H1 (cell line): ENCODE results near the gene ZC3H12C. TPM values are rescaled to one million over a fixed set of nuclear protein-coding genes. Genes with fewer than 3 reads are reported as not detected.

Experiments
- CTCF ChIA-PET: fragments of 300-600 bp; sonication (Branson Sonifier 250); formaldehyde crosslinking; loops from one replicate; lab custom pipeline; 2021; ENCODE audit not compliant: partially characterized antibody; lab: Charles Lee
- POLR2A ChIA-PET: fragments of 300-600 bp; sonication (Branson Sonifier 250); formaldehyde crosslinking; loops from one replicate; lab custom pipeline; 2021; ENCODE audit warnings: inconsistent platforms; ENCODE audit not compliant: partially characterized antibody; lab: Charles Lee
- DNase-seq, 2 experiments: peaks; one replicate each; pipeline versions ENCODE4 v3.0.0 to v3.0.0-alpha.2; 2010 to 2022; ENCODE audit warnings: low spot score in 2 of 2, low read depth in 1 of 2, mixed read lengths in 1 of 2
- FAIRE-seq: peaks from 2 replicates; lab custom pipeline; 2011; peaks lifted over from hg19 to GRCh38; lab: Jason Lieb, UNC
- H2AFZ ChIP-seq: 2 replicates; pipeline ENCODE4 v1.8.1; 2012; ENCODE audit warnings: low read length, inconsistent platforms
- H2AK5ac ChIP-seq: 2 replicates; pipeline ENCODE4 v1.6.1; 2013; ENCODE audit warnings: low read depth, low read length
- H2BK120ac ChIP-seq: replicated peaks from 2 replicates; pipeline ENCODE3; 2013; ENCODE audit warnings: low read depth, low read length, inconsistent platforms
- H2BK12ac ChIP-seq: 2 replicates; pipeline ENCODE4 v1.6.1; 2013; ENCODE audit warnings: low read depth, low read length
- H2BK15ac ChIP-seq: 2 replicates; pipeline ENCODE4 v1.6.1; 2013; ENCODE audit warnings: low read length
- H2BK20ac ChIP-seq: 2 replicates; pipeline ENCODE4 v1.6.1; 2013; ENCODE audit warnings: low read length
- H2BK5ac ChIP-seq: 2 replicates; pipeline ENCODE4 v1.6.1; 2013; ENCODE audit warnings: low read depth, low read length
- H3K14ac ChIP-seq: 2 replicates; pipeline ENCODE4 v1.6.1; 2013; ENCODE audit warnings: inconsistent platforms; ENCODE audit not compliant: insufficient read length
- H3K18ac ChIP-seq: 2 replicates; pipeline ENCODE4 v1.6.1; 2013; ENCODE audit warnings: low read length; ENCODE audit errors: extremely low read depth
- H3K23ac ChIP-seq: 2 replicates; pipeline ENCODE4 v1.6.1; 2013; ENCODE audit warnings: inconsistent platforms; ENCODE audit not compliant: insufficient read length
- H3K23me2 ChIP-seq: 2 replicates; pipeline ENCODE4 v1.6.1; 2013; ENCODE audit warnings: low read depth, low read length
- H3K27ac ChIP-seq: 2 replicates; pipeline ENCODE4 v1.6.1; 2011; ENCODE audit warnings: low read depth, low read length, inconsistent platforms
- H3K27me3 ChIP-seq, 4 experiments: replicated peaks in 1 of 4; 1 replicate in 1 of 4; 2 replicates in 3 of 4; pipeline versions ENCODE4 v1.6.1 to v1.8.1; 2011 to 2013; ENCODE audit warnings: low read length in 3 of 4, mild to moderate bottlenecking in 3 of 4, inconsistent platforms in 2 of 4, mixed read lengths in 2 of 4, moderate library complexity in 1 of 4; ENCODE audit not compliant: control insufficient read depth in 3 of 4, insufficient read depth in 3 of 4; ENCODE audit errors: extremely low read depth in 1 of 4
- H3K36me3 ChIP-seq, 4 experiments: 2 replicates each; pipeline versions ENCODE4 v1.6.1 to v1.8.1; 2011 to 2013; ENCODE audit warnings: mild to moderate bottlenecking in 4 of 4, low read length in 3 of 4, moderate library complexity in 2 of 4, control low read depth in 1 of 4, inconsistent platforms in 1 of 4; ENCODE audit not compliant: insufficient read depth in 4 of 4, control insufficient read depth in 2 of 4
- H3K4ac ChIP-seq: replicated peaks from 2 replicates; pipeline ENCODE3; 2013; ENCODE audit warnings: low read length, low read depth, mixed read lengths, inconsistent platforms; ENCODE audit not compliant: insufficient read length
- H3K4me1 ChIP-seq, 4 experiments: replicated peaks in 1 of 4; 1 replicate in 1 of 4; 2 replicates in 3 of 4; pipeline versions ENCODE4 v1.6.1 to v1.8.1; 2011 to 2013; ENCODE audit warnings: low read length in 3 of 4, inconsistent platforms in 2 of 4, mixed read lengths in 1 of 4; ENCODE audit not compliant: insufficient read depth in 4 of 4, control insufficient read depth in 3 of 4
- H3K4me2 ChIP-seq, 2 experiments: 2 replicates each; pipeline versions ENCODE4 v1.6.1 to v1.8.1; 2011 to 2013; ENCODE audit warnings: low read depth in 2 of 2, low read length in 2 of 2, control low read depth in 1 of 2, inconsistent platforms in 1 of 2, mild to moderate bottlenecking in 1 of 2; ENCODE audit not compliant: insufficient read depth in 1 of 2
- H3K4me3 ChIP-seq, 4 experiments: fragments of 200-600, 300-600 bp in 1 of 4; sonication (generic), shearing (Covaris generic), sonication (Bioruptor Twin) in 1 of 4; 2 replicates each; pipeline versions ENCODE4 v1.5.1 to v1.8.1; 2011 to 2016; ENCODE audit warnings: low read length in 4 of 4, low read depth in 3 of 4, control low read depth in 2 of 4, inconsistent platforms in 2 of 4, mild to moderate bottlenecking in 2 of 4, mixed read lengths in 1 of 4, moderate library complexity in 1 of 4; ENCODE audit not compliant: insufficient read depth in 2 of 4; ENCODE audit errors: extremely low read depth in 1 of 4
- H3K56ac ChIP-seq: replicated peaks from 2 replicates; pipeline ENCODE3; 2013; ENCODE audit warnings: low read depth, mild to moderate bottlenecking, mixed read lengths, low read length, inconsistent platforms; ENCODE audit not compliant: insufficient read length
- H3K79me1 ChIP-seq: 2 replicates; pipeline ENCODE4 v1.6.1; 2013; ENCODE audit warnings: low read depth, low read length, control low read depth
- H3K79me2 ChIP-seq, 2 experiments: 2 replicates each; pipeline versions ENCODE4 v1.6.1 to v1.8.1; 2012 to 2013; ENCODE audit warnings: low read length in 2 of 2, mild to moderate bottlenecking in 2 of 2, inconsistent platforms in 1 of 2; ENCODE audit not compliant: insufficient read depth in 2 of 2, control insufficient read depth in 1 of 2
- H3K9ac ChIP-seq, 4 experiments: replicated peaks in 1 of 4; 1 replicate in 1 of 4; 2 replicates in 3 of 4; pipeline versions ENCODE4 v1.6.1 to v1.8.1; 2011 to 2013; ENCODE audit warnings: low read depth in 3 of 4, low read length in 3 of 4, control low read depth in 2 of 4, mild to moderate bottlenecking in 2 of 4, moderate library complexity in 2 of 4, inconsistent platforms in 1 of 4; ENCODE audit errors: extremely low read depth in 1 of 4
- H3K9me3 ChIP-seq, 2 experiments: 2 replicates each; pipeline versions ENCODE4 v1.6.1 to v1.8.1; 2012 to 2013; ENCODE audit warnings: mild to moderate bottlenecking in 2 of 2, moderate library complexity in 2 of 2, control low read depth in 1 of 2, inconsistent platforms in 1 of 2, low read depth in 1 of 2, low read length in 1 of 2, mixed read lengths in 1 of 2; ENCODE audit not compliant: insufficient read depth in 2 of 2
- H4K20me1 ChIP-seq, 2 experiments: replicated peaks in 1 of 2; 2 replicates each; pipeline versions ENCODE3 to v1.8.1; 2011 to 2013; ENCODE audit warnings: inconsistent platforms in 2 of 2, low read length in 2 of 2, mild to moderate bottlenecking in 1 of 2; ENCODE audit not compliant: insufficient read depth in 2 of 2, control insufficient read depth in 1 of 2
- H4K5ac ChIP-seq: 2 replicates; pipeline ENCODE4 v1.6.1; 2013; ENCODE audit warnings: low read length, low read depth, mixed read lengths, inconsistent platforms; ENCODE audit not compliant: insufficient read length
- H4K8ac ChIP-seq: 2 replicates; pipeline ENCODE4 v1.8.0; 2013; ENCODE audit warnings: mild to moderate bottlenecking, moderate library complexity, low read length, inconsistent platforms; ENCODE audit not compliant: insufficient read depth; ENCODE audit errors: extremely low read depth
- H4K91ac ChIP-seq: replicated peaks from 2 replicates; pipeline ENCODE3; 2013; ENCODE audit warnings: low read length, mixed read lengths, inconsistent platforms; ENCODE audit not compliant: insufficient read length
- CEBPB ChIP-seq: IDR thresholded peaks from 2 replicates; pipeline ENCODE4 v1.6.1; 2012; ENCODE audit warnings: low read depth, low read length
- CHD1 ChIP-seq: IDR thresholded peaks from 2 replicates; pipeline ENCODE4 v1.6.1; 2012; ENCODE audit warnings: low read depth, low read length, improper control_type of control experiment
- TBP ChIP-seq: IDR thresholded peaks from 2 replicates; pipeline ENCODE4 v1.6.1; 2011; ENCODE audit warnings: low read depth, low read length, improper control_type of control experiment
- TCF12 ChIP-seq: IDR thresholded peaks from 2 replicates; pipeline ENCODE4 v1.6.1; 2011; ENCODE audit warnings: low read depth, mild to moderate bottlenecking, low read length
- WGBS, 2 experiments: shearing (Covaris generic) in 1 of 2; methylation state at CpG; one replicate each; pipeline versions ENCODE4 v1.1.6 to v1.1.7; 2013 to 2015; ENCODE audit warnings: low lambda C conversion rate in 2 of 2, mixed read lengths in 2 of 2, inconsistent platforms in 1 of 2, low coverage in 1 of 2, missing lambda C conversion rate in 1 of 2; ENCODE audit not compliant: insufficient replicate concordance in 2 of 2, insufficient coverage in 1 of 2, insufficient read length in 1 of 2; ENCODE audit errors: extremely low coverage in 1 of 2, missing lambda C conversion rate in 1 of 2; 5-methylcytosine and 5-hydroxymethylcytosine counted together
- polyA plus RNA-seq, 7 experiments: library from polyadenylated mRNA; depleted of rRNA in 3 of 7; stranded (reverse) in 5 of 7; unstranded in 2 of 7; fragments of >200 nt in 5 of 7; fragments of 200-250 nt in 2 of 7; gene quantifications; 1 replicate in 5 of 7; 2 replicates in 1 of 7; 4 replicates in 1 of 7; pipeline versions ENCODE4 v1.2.1 to v1.2.3, GENCODE V29; 2011 to 2013; ENCODE audit warnings: missing spikeins in 2 of 7, mixed read lengths in 2 of 7
- total RNA-seq: library from RNA; stranded (reverse); fragmentation: NEBNext Ultra II Directional; extraction: Animal tissue kit (Norgen Biotek cat#: 25700); gene quantifications from 2 replicates; pipeline ENCODE4 v1.2.1, GENCODE V29; 2021

The ZC3H12C gene
- total and polyA plus RNA-seq, 2 of the 8 experiments (the other 6 are each of a cell fraction or from before 2014, with no cell fraction given) = 2.0 to 2.7 TPM

- 53% methylated on average over 6 of the region's 6 CpGs; no CpG with 5 or more reads in 1 of the 2 experiments for WGBS, 2 experiments
- H3K4me2 ChIP-seq = 0 out of 4 replicates have a peak overlapping the region, but pooled peaks of 1 of the 2 experiments have one; percentile 15
- no peak for FAIRE-seq
- TF ChIP-seq CEBPB (no peak), TBP (no peak), TCF12 (no peak), CHD1 (no peak)
Observed at GRCh38 chr11:110077831-110078325, 15.3 kb upstream of the ZC3H12C start.

More at GRCh38 chr11:110077831-110078325, 15.3 kb upstream of the ZC3H12C start:
- Histone ChIP-seq H2BK5ac (peak overlapping the region; percentile 35; the same call in 1 of the 2 replicates), H3K79me1 (no peaks in the 10 kb centered on the region), H3K23me2 (no peaks in the 10 kb centered on the region), H3K4me3 (no peak overlapping the region), H3K9ac (no peak overlapping the region), H2AK5ac (no peak overlapping the region), H4K5ac (no peak overlapping the region), H4K20me1 (no peaks in the 10 kb centered on the region), H3K4ac (no peak overlapping the region), H2BK120ac (no peak overlapping the region), H2BK20ac (no peak overlapping the region), H3K27ac (no peak overlapping the region), H3K9me3 (peaks cover 2 to 5% of the 10 kb centered on the region in 2 experiments; a peak in 3 of 4 replicates), H2BK15ac (peak overlapping the region; percentile 48; the same call in 1 of the 2 replicates), H4K8ac (no peak overlapping the region), H3K4me1 (peaks cover 3 to 10% (median 8%) of the 10 kb centered on the region in 4 experiments; a peak in 4 of 7 replicates), H3K18ac (no peak overlapping the region; the same call in 1 of the 2 replicates), H3K27me3 (no peaks in the 10 kb centered on the region), H3K79me2 (no peaks in the 10 kb centered on the region), H3K36me3 (peaks cover 0 to 5% (median 0%) of the 10 kb centered on the region in 4 experiments; a peak in 2 of 8 replicates), H4K91ac (no peak overlapping the region), H2AFZ (peak overlapping the region; percentile 65), H3K14ac (no peak overlapping the region), H3K23ac (no peak overlapping the region), H3K56ac (no peak overlapping the region), H2BK12ac (peak overlapping the region; percentile 45; the same call in 1 of the 2 replicates)
- no peak for DNase-seq
- ChIA-PET CTCF (interaction anchor here (0.7 to 1.7 kb wide), 6 partner anchors 8 to 124 kb away, joined by 3 to 6 read pairs (median 4); no protein-coding TSS in a partner anchor), POLR2A (interaction anchor here (1.7 kb wide), 1 partner anchor 15 kb away, joined by 5 read pairs; no protein-coding TSS in a partner anchor)
